Natural killer cell (primary cell): Measurements from ENCODE around the gene SLC35A2. TPM values are rescaled to one million over a fixed set of nuclear protein-coding genes. Genes with fewer than 3 reads are reported as not detected.

Experiments
- ATAC-seq, 3 donors: fragments of 150-1000 bp in 2 of 3; fragments of 200-7000 bp in 1 of 3; cut with Tn5 transposase; 1 replicate in 1 of 3; 2 replicates in 2 of 3; pipeline ENCODE4 v1.10.0; 2021; ENCODE audit warnings: mild to moderate bottlenecking in 2 of 3, moderate library complexity in 2 of 3
- DNase-seq, 2 donors: peaks; one replicate each; pipeline versions ENCODE4 v3.0.0 to v3.0.0-alpha.2; 2013 to 2021; ENCODE audit warnings: mixed read lengths in 1 of 2
- H3K27ac ChIP-seq: one replicate; pipeline ENCODE4 v1.5.1; 2013; ENCODE audit warnings: mild to moderate bottlenecking, low read length
- H3K27me3 ChIP-seq: one replicate; pipeline ENCODE4 v1.6.1; 2013; ENCODE audit warnings: low read length; ENCODE audit not compliant: control insufficient read depth, insufficient read depth
- H3K36me3 ChIP-seq: one replicate; pipeline ENCODE4 v1.6.1; 2013; ENCODE audit warnings: low read length; ENCODE audit not compliant: control insufficient read depth, insufficient read depth
- H3K4me1 ChIP-seq: one replicate; pipeline ENCODE4 v1.6.1; 2013; ENCODE audit warnings: low read length; ENCODE audit not compliant: control insufficient read depth, insufficient read depth
- H3K4me3 ChIP-seq: one replicate; pipeline ENCODE4 v1.5.1; 2013; ENCODE audit warnings: low read length
- H3K9me3 ChIP-seq: one replicate; pipeline ENCODE4 v1.6.1; 2013; ENCODE audit warnings: low read length; ENCODE audit not compliant: control insufficient read depth, insufficient read depth
- H3K27ac Mint-ChIP-seq, 2 donors: one replicate each; pipeline ENCODE4 v1.8.0; 2022; ENCODE audit warnings: mild to moderate bottlenecking in 2 of 2, mixed read lengths in 2 of 2, moderate library complexity in 1 of 2
- H3K27me3 Mint-ChIP-seq, 2 donors: one replicate each; pipeline ENCODE4 v1.8.0; 2022; ENCODE audit warnings: low read depth in 2 of 2, mixed read lengths in 2 of 2
- H3K36me3 Mint-ChIP-seq: one replicate; pipeline ENCODE4 v1.8.0; 2022; ENCODE audit warnings: mixed read lengths
- H3K4me1 Mint-ChIP-seq, 2 donors: one replicate each; pipeline ENCODE4 v1.8.0; 2022; ENCODE audit warnings: mixed read lengths in 2 of 2
- H3K4me3 Mint-ChIP-seq: one replicate; pipeline ENCODE4 v1.8.0; 2022; ENCODE audit warnings: mild to moderate bottlenecking, moderate library complexity, mixed read lengths
- H3K9me3 Mint-ChIP-seq, 2 donors: one replicate each; pipeline ENCODE4 v1.8.0; 2022; ENCODE audit warnings: mixed read lengths in 2 of 2
- WGBS: methylation state at CpG from one replicate; pipeline ENCODE4 v1.1.7; 2013; ENCODE audit warnings: missing lambda C conversion rate; ENCODE audit not compliant: insufficient coverage; 5-methylcytosine and 5-hydroxymethylcytosine counted together
- intact Hi-C: fragments of 100-400 bp; cut with micrococcal nuclease; formaldehyde crosslinking; loops from one replicate; pipeline ENCODE4 v1.14.2; 2022
- total RNA-seq, 4 donors: library from RNA; stranded (reverse); fragments of 120-200 nt in 1 of 4; gene quantifications; one replicate each; pipeline versions ENCODE4 v1.2.3 to v1.2.4, GENCODE V29; 2013 to 2022
- TF ChIP-seq, protein P1 (sequence below): fragments of 200-600 bp; IDR thresholded peaks from one replicate; pipeline ENCODE4 v1.8.0; 2022; ENCODE audit warnings: antibody characterized with exemption

The SLC35A2 gene
- total RNA-seq, 3 donors from 2014 or later (not counting 1 experiment from before 2014, with no cell fraction given) = 16.5 to 30.1 (median 18.3) TPM

DNA sequence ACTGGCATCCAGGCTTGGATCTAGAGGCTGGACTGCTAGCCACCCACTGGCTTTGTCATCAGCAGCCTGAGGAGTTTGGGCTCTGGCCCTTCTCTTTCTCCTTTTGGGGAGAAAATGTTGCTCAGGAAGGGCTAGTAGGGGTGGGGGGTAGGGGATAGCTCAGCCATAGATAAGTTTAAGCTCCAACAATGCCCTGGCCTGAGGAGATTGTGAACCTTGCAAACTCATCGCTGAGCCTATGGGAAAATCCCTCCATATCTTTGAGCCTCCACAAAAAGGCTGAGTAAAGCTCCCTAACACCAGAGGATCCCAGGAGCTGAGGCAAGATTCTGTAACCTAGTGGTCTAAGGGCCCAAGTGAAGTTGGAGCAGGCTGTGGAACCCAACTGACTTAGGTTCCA, 37.1 kb upstream of the SLC35A2 start:
- DNase-seq (no peak), ATAC-seq (no peak)
- no peaks in the 10 kb centered on the region for H3K27me3 Mint-ChIP-seq
- 100% methylated on average over 1 of the region's 1 CpG for WGBS
- no peaks in the 10 kb centered on the region for H3K9me3 Mint-ChIP-seq
- Histone ChIP-seq H3K9me3 (no peaks in the 10 kb centered on the region), H3K27me3 (no peaks in the 10 kb centered on the region), H3K36me3 (peaks cover 5% of the 10 kb centered on the region), H3K27ac (no peak overlapping the region), H3K4me1 (peaks cover 39% of the 10 kb centered on the region), H3K4me3 (no peak overlapping the region)
- H3K4me3 Mint-ChIP-seq = no peak overlapping the region
- peaks cover 23 to 39% of the 10 kb centered on the region in 2 donors for H3K4me1 Mint-ChIP-seq
- no peaks in the 10 kb centered on the region for H3K36me3 Mint-ChIP-seq
- intact Hi-C loops = no loop called here
- TF ChIP-seq, protein P1, sequence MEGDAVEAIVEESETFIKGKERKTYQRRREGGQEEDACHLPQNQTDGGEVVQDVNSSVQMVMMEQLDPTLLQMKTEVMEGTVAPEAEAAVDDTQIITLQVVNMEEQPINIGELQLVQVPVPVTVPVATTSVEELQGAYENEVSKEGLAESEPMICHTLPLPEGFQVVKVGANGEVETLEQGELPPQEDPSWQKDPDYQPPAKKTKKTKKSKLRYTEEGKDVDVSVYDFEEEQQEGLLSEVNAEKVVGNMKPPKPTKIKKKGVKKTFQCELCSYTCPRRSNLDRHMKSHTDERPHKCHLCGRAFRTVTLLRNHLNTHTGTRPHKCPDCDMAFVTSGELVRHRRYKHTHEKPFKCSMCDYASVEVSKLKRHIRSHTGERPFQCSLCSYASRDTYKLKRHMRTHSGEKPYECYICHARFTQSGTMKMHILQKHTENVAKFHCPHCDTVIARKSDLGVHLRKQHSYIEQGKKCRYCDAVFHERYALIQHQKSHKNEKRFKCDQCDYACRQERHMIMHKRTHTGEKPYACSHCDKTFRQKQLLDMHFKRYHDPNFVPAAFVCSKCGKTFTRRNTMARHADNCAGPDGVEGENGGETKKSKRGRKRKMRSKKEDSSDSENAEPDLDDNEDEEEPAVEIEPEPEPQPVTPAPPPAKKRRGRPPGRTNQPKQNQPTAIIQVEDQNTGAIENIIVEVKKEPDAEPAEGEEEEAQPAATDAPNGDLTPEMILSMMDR = no peak
- no peak overlapping the region for H3K27ac Mint-ChIP-seq

DNA sequence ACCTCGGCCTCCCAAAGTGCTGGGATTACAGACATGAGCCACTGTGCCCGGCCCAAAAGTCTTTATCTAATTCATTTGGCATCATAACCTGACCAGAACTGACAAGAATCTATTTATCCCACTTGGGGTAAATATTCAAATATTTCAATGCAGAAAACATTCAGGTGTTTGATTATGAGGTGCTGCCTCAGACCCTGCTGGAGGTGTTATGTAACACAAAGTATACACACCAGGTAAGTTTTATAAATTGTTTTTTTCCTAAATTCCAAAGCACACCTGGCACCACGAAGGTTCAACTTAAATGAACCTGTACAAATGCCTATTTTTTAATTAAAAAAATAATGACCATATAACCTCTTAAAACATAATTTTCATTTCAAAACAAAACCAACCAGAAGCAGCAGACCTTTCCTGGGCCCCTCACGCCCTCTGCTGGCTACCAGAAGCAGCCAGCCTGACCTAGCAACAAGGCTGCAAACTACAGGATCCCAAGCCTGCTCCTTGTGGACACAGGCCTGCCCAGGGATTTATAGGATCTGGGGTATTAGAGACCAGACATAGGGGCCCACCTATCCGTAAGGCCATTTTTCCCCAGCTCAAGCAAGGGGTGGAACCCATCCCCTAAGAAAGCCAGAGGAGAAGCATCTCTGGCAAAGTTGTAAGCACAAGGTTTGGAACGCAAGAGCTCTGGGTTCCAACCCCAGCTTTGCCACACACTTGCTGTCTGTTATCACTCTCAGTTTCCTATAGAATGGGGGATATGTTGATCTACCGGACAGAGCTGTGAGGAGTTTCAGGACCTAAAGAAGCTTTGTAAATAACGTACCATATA, 34.3 kb upstream of the SLC35A2 start:
- H3K27ac ChIP-seq = no peak overlapping the region

DNA sequence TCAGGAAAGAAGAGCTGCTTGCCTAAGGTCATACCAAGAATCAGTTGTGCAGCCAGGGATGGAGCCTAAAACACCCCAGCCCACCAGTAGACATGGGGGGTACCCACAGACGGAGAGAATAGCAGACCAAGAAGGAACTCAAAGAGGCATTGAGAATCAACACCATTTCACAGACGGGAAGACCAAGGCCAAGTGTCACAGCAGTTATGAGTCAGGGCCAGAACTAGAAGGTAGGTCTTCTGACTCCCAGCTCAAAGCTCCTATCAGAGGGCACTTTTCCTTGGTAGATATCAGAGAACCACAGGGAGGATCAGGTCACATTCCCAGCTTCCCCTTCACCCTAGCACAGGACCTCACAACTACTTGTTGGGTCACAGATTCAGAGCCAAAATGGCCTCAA, 31.4 kb upstream of the SLC35A2 start:
- no peak for DNase-seq
- H3K4me3 ChIP-seq = no peak overlapping the region
- ATAC-seq = no peak
- H3K9me3 ChIP-seq = no peaks in the 10 kb centered on the region
- peaks cover 60% of the 10 kb centered on the region for H3K4me1 ChIP-seq
- 22% methylated on average over 2 of the region's 2 CpGs for WGBS
- Mint-ChIP-seq H3K27me3 (peaks cover 0 to 6% of the 10 kb centered on the region in 2 donors), H3K9me3 (no peaks in the 10 kb centered on the region), H3K36me3 (no peaks in the 10 kb centered on the region), H3K4me1 (peaks cover 55 to 63% of the 10 kb centered on the region in 2 donors), H3K4me3 (no peak overlapping the region), H3K27ac (peak overlapping the region; percentile 82 to 87)
- H3K27me3 ChIP-seq = no peaks in the 10 kb centered on the region
- TF ChIP-seq, protein P1 = no peak
- H3K27ac ChIP-seq = peak overlapping the region; percentile 15
- peaks cover 4% of the 10 kb centered on the region for H3K36me3 ChIP-seq
- intact Hi-C loops = no loop called here

More for the DNA sequence above, 34.3 kb upstream of the SLC35A2 start:
- no peaks in the 10 kb centered on the region for H3K9me3 Mint-ChIP-seq
- DNase-seq = peak; percentile 36 to 75
- no peaks in the 10 kb centered on the region for H3K27me3 ChIP-seq
- WGBS = 55% methylated on average over 6 of the region's 8 CpGs
- peaks cover 4% of the 10 kb centered on the region for H3K36me3 ChIP-seq
- no peaks in the 10 kb centered on the region for H3K9me3 ChIP-seq
- TF ChIP-seq, protein P1 = peak; percentile 71
- intact Hi-C loops = loop anchor here (2.0 kb wide), 1 partner anchor 297 kb away; no protein-coding TSS in a partner anchor
- peaks cover 38% of the 10 kb centered on the region for H3K4me1 ChIP-seq
- peaks cover 0 to 6% of the 10 kb centered on the region in 2 donors for H3K27me3 Mint-ChIP-seq
- peaks cover 29 to 42% of the 10 kb centered on the region in 2 donors for H3K4me1 Mint-ChIP-seq
- peak overlapping the region; percentile 40 to 72 for H3K27ac Mint-ChIP-seq
- no peaks in the 10 kb centered on the region for H3K36me3 Mint-ChIP-seq
- H3K4me3 ChIP-seq = no peak overlapping the region
- peak; percentile 59 to 72 (median 70) for ATAC-seq
- H3K4me3 Mint-ChIP-seq = no peak overlapping the region
